Measurements from ENCODE around the gene UBC. TPM values are rescaled to one million over a fixed set of nuclear protein-coding genes. Genes with fewer than 3 reads are reported as not detected.

Gene UBC
- total and polyA plus RNA-seq, 9 of the 15 experiments (the other 6 are each of a cell fraction or from before 2014, with no cell fraction given): 533 to 1,153 (median 813) TPM

DNA sequence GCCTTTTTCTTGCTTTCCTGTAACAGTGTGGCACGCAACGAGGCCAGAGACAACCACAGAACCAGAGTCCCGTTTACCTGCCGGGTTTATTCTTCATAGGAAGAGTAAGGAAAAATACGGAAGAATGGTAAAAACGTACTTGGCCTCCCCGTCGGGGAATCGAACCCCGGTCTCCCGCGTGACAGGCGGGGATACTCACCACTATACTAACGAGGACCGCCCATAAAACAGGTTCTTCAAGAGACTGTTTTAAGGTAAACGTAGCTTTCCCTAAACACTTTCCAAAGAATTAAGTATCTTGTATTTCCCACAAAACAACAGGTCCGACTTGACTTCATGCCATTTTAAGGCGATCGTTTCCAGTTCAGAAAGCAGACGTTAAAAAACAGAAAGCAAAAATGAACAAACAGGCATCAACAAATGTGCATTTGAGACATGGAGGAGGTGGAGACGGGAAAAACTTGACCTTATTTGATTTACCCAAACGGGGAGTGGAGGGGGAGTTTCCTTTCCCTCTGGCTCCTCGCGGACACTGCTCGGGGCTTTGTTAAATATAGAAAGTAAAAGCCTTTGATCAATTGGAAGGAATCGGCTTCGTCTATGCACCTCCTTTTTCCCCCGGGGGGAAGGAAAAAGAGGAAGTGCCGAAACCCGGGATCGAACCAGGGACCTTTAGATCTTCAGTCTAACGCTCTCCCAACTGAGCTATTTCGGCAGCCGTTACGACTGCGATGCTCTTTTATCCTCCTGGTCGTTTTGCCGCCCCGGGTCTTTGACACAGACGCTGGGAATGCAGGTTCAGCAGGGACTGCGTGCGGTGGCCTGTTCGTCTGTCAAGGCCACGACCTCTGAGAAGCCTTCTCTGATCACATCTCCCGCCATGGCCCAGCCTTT is 13.0 kb upstream of the UBC start (continued):
- TF ChIP-seq PHTF2 (CRISPR knock-in tag; IDR thresholded peaks at IDR 0.05) (no peak), FOXJ2 (tag; IDR thresholded peaks at IDR 0.05) (no peak), RB1 (IDR thresholded peaks at IDR 0.05; ENCODE audit: low read depth) (peak; percentile 83), SP1 (CRISPR knock-in tag; IDR thresholded peaks at IDR 0.05) (peak; percentile 81), ZSCAN32 (CRISPR knock-in tag; IDR thresholded peaks at IDR 0.05) (no peak), RHOXF2B (CRISPR knock-in tag; conservative IDR thresholded peaks at IDR 0.05) (no peak), ZBED1 (IDR thresholded peaks at IDR 0.05) (no peak), ZNF76 (CRISPR knock-in tag; IDR thresholded peaks at IDR 0.05; ENCODE audit: borderline replicate concordance) (no peak), NCOR1 (IDR thresholded peaks at IDR 0.05) (peak; percentile 40; the same call in 1 of the 2 replicates), BRD4 (IDR thresholded peaks at IDR 0.05) (peak; percentile 84), KDM5B (IDR thresholded peaks at IDR 0.05; ENCODE audit: insufficient replicate concordance, low read depth, low read length) (no peak), PHF21A (IDR thresholded peaks at IDR 0.05; ENCODE audit: borderline replicate concordance, low read depth) (0 out of 2 replicates have a peak, but pooled peaks have one; percentile 8), ID3 (CRISPR knock-in tag; IDR thresholded peaks at IDR 0.05) (no peak), ID3 (tag; IDR thresholded peaks at IDR 0.05) (peak; percentile 75; the same call in 1 of the 2 replicates), GTF2A2 (tag; IDR thresholded peaks at IDR 0.05) (no peak), ATF1 (CRISPR knock-in tag; IDR thresholded peaks at IDR 0.05) (no peak), ATF1 (tag; IDR thresholded peaks at IDR 0.05) (peak; percentile 71), ZNF778 (CRISPR knock-in tag; IDR thresholded peaks at IDR 0.05) (no peak), ZFP36 (IDR thresholded peaks at IDR 0.05; ENCODE audit: low read depth, low read length, partially characterized antibody) (peak; percentile 95), MEF2A (IDR thresholded peaks at IDR 0.05; ENCODE audit: control insufficient read depth, low read depth, low read length) (no peak), CEBPG (CRISPR knock-in tag; IDR thresholded peaks at IDR 0.05) (no peak), CEBPG (tag; conservative IDR thresholded peaks at IDR 0.05 in 1 of 2, IDR thresholded peaks at IDR 0.05 in 1 of 2) (no peak)
- TF ChIP-seq, protein P1, sequence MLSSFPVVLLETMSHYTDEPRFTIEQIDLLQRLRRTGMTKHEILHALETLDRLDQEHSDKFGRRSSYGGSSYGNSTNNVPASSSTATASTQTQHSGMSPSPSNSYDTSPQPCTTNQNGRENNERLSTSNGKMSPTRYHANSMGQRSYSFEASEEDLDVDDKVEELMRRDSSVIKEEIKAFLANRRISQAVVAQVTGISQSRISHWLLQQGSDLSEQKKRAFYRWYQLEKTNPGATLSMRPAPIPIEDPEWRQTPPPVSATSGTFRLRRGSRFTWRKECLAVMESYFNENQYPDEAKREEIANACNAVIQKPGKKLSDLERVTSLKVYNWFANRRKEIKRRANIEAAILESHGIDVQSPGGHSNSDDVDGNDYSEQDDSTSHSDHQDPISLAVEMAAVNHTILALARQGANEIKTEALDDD (IDR thresholded peaks at IDR 0.05): peak; percentile 27; the same call in 1 of the 2 replicates
- TF ChIP-seq, protein P2, sequence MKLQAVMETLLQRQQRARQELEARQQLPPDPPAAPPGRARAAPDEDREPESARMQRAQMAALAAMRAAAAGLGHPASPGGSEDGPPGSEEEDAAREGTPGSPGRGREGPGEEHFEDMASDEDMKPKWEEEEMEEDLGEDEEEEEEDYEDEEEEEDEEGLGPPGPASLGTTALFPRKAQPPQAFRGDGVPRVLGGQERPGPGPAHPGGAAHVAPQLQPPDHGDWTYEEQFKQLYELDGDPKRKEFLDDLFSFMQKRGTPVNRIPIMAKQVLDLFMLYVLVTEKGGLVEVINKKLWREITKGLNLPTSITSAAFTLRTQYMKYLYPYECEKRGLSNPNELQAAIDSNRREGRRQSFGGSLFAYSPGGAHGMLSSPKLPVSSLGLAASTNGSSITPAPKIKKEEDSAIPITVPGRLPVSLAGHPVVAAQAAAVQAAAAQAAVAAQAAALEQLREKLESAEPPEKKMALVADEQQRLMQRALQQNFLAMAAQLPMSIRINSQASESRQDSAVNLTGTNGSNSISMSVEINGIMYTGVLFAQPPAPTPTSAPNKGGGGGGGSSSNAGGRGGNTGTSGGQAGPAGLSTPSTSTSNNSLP (IDR thresholded peaks at IDR 0.05; ENCODE audit: borderline replicate concordance, low read depth, low read length): no peak
- TF ChIP-seq, protein P3, sequence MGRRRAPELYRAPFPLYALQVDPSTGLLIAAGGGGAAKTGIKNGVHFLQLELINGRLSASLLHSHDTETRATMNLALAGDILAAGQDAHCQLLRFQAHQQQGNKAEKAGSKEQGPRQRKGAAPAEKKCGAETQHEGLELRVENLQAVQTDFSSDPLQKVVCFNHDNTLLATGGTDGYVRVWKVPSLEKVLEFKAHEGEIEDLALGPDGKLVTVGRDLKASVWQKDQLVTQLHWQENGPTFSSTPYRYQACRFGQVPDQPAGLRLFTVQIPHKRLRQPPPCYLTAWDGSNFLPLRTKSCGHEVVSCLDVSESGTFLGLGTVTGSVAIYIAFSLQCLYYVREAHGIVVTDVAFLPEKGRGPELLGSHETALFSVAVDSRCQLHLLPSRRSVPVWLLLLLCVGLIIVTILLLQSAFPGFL (CRISPR knock-in tag; IDR thresholded peaks at IDR 0.05): no peak

Measured in K562 (cell line).